Esophagus muscularis mucosa (tissue), 4 donors: Measurements from ENCODE around the gene KAZN. TPM values are rescaled to one million over a fixed set of nuclear protein-coding genes. Genes with fewer than 3 reads are reported as not detected.
A peak's percentile ranks its signal among the peaks of the same experiment; 100 is the strongest.

Source experiments
- DNase-seq: peaks from one replicate; pipeline ENCODE4 v3.0.0-alpha.2; 2017; ENCODE audit errors: extremely low spot score
- H3K27ac ChIP-seq, 4 donors: fragments of 200-600 bp; sonication (generic); replicated peaks in 1 of 4; 1 replicate in 3 of 4; 2 replicates in 1 of 4; pipeline ENCODE4 v1.5.1; 2016 to 2019; ENCODE audit warnings: mild to moderate bottlenecking in 1 of 4
- H3K27me3 ChIP-seq, 4 donors: fragments of 200-600 bp; sonication (generic); one replicate each; pipeline versions ENCODE4 v1.5.1 to v1.6.0; 2016 to 2019
- H3K36me3 ChIP-seq, 4 donors: fragments of 200-600 bp; sonication (generic); one replicate each; pipeline ENCODE4 v1.5.1; 2016 to 2019
- H3K4me1 ChIP-seq, 4 donors: fragments of 200-600 bp; sonication (generic); one replicate each; pipeline ENCODE4 v1.5.1; 2016 to 2019
- H3K4me3 ChIP-seq, 4 donors: fragments of 200-600 bp; sonication (generic); 1 replicate in 2 of 4; 2 replicates in 2 of 4; pipeline ENCODE4 v1.5.1; 2016 to 2019; ENCODE audit warnings: mild to moderate bottlenecking in 4 of 4, moderate library complexity in 1 of 4
- H3K9me3 ChIP-seq, 4 donors: fragments of 200-600 bp; sonication (generic); 1 replicate in 3 of 4; 2 replicates in 1 of 4; pipeline ENCODE4 v1.5.1; 2016 to 2019
- CTCF ChIP-seq, 3 experiments: fragments of 200-600 bp in 2 of 3; fragments of 450-650 bp in 1 of 3; sonication (generic) in 2 of 3; IDR thresholded peaks; one replicate each; pipeline ENCODE4 v1.5.1; 2017 to 2019; ENCODE audit warnings: antibody characterized with exemption in 3 of 3, mild to moderate bottlenecking in 2 of 3, moderate library complexity in 1 of 3
- EP300 ChIP-seq: sonication (generic); formaldehyde crosslinking; IDR thresholded peaks from one replicate; pipeline ENCODE4 v1.6.1; 2017; ENCODE audit warnings: antibody characterized with exemption
- POLR2A ChIP-seq: fragments of 450-650 bp; IDR thresholded peaks from one replicate; pipeline ENCODE4 v1.6.1; 2017; ENCODE audit warnings: antibody characterized with exemption, moderate library complexity, mild to moderate bottlenecking, low read depth
- POLR2AphosphoS5 ChIP-seq, 2 donors: sonication (generic); formaldehyde crosslinking; IDR thresholded peaks; one replicate each; pipeline ENCODE4 v1.6.1; 2017; ENCODE audit warnings: antibody characterized with exemption in 2 of 2
- WGBS: methylation state at CpG from one replicate; pipeline ENCODE4 v1.1.5; 2018; 5-methylcytosine and 5-hydroxymethylcytosine counted together
- intact Hi-C: fragments of 100-400 bp; cut with DNase I; formaldehyde crosslinking; loops from one replicate; pipeline ENCODE4 v1.15.1; 2023
- total RNA-seq, 4 donors: library from RNA; depleted of rRNA; stranded (reverse); fragments of >200 nt; gene quantifications; one replicate each; pipeline versions ENCODE4 v1.1.0 to v1.2.1, GENCODE V29; 2016

Gene KAZN
- total RNA-seq, 4 donors from 2014 or later = 9.9 to 14.1 (median 11.9) TPM

- WGBS = 78% methylated on average over 11 of the region's 11 CpGs
- TF ChIP-seq CTCF (IDR thresholded peaks at IDR 0.05) = no peak
Measured at GRCh38 chr1:14659913-14660312, 61.4 kb downstream of the KAZN start.

GRCh38 chr1:14660801-14661200, 62.3 kb downstream of the KAZN start:
- Histone ChIP-seq H3K9me3 (no peaks in the 10 kb centered on the region), H3K27me3 (peaks cover 0 to 5% (median 0%) of the 10 kb centered on the region in 4 donors), H3K4me3 (no peak overlapping the region), H3K36me3 (no peaks in the 10 kb centered on the region), H3K27ac (peak overlapping the region in 3 of 4 donors; percentile 31 to 58 (median 48)), H3K4me1 (no peaks in the 10 kb centered on the region)
- TF ChIP-seq POLR2AphosphoS5 (IDR thresholded peaks at IDR 0.05) (no peak), EP300 (no peak), POLR2A (no peak), CTCF (IDR thresholded peaks at IDR 0.05) (no peak)
- 28% methylated on average over 8 of the region's 8 CpGs for WGBS
- DNase-seq = no peak
- intact Hi-C loops = no loop called here

More at GRCh38 chr1:14659913-14660312, 61.4 kb downstream of the KAZN start:
- H3K4me1 ChIP-seq = no peaks in the 10 kb centered on the region
- intact Hi-C loops = no loop called here
- no peak overlapping the region for H3K4me3 ChIP-seq
- H3K9me3 ChIP-seq = no peaks in the 10 kb centered on the region
- H3K27ac ChIP-seq = no peak overlapping the region
- H3K27me3 ChIP-seq = peaks cover 0 to 7% (median 0%) of the 10 kb centered on the region in 4 donors
- no peak for DNase-seq
- no peaks in the 10 kb centered on the region for H3K36me3 ChIP-seq

GRCh38 chr1:14661222-14661621, 62.7 kb downstream of the KAZN start:
- TF ChIP-seq POLR2AphosphoS5 (IDR thresholded peaks at IDR 0.05) (peak in 1 of 2 donors; percentile 28), EP300 (no peak), CTCF (IDR thresholded peaks at IDR 0.05) (no peak), POLR2A (no peak)
- H3K27ac ChIP-seq = peak overlapping the region; percentile 22 to 65 (median 40)
- no peak overlapping the region for H3K4me3 ChIP-seq
- WGBS = 73% methylated on average over 2 of the region's 2 CpGs
- intact Hi-C loops = no loop called here
- H3K27me3 ChIP-seq = peaks cover 0 to under 1% (median 0%) of the 10 kb centered on the region in 4 donors
- no peaks in the 10 kb centered on the region for H3K36me3 ChIP-seq
- no peaks in the 10 kb centered on the region for H3K4me1 ChIP-seq
- no peak for DNase-seq
- H3K9me3 ChIP-seq = no peaks in the 10 kb centered on the region

- Histone ChIP-seq H3K27ac (peak overlapping the region; percentile 22 to 65 (median 34)), H3K9me3 (no peaks in the 10 kb centered on the region), H3K4me1 (no peaks in the 10 kb centered on the region), H3K4me3 (no peak overlapping the region), H3K36me3 (no peaks in the 10 kb centered on the region), H3K27me3 (no peaks in the 10 kb centered on the region)
- DNase-seq = no peak
- TF ChIP-seq EP300 (no peak), POLR2A (no peak), CTCF (IDR thresholded peaks at IDR 0.05) (no peak), POLR2AphosphoS5 (IDR thresholded peaks at IDR 0.05) (no peak)
- intact Hi-C loops = no loop called here
- 84% methylated on average over 2 of the region's 9 CpGs for WGBS
Measured at GRCh38 chr1:14662116-14662515, 63.6 kb downstream of the KAZN start.

- intact Hi-C loops = no loop called here
- no peaks in the 10 kb centered on the region for H3K4me1 ChIP-seq
- no peaks in the 10 kb centered on the region for H3K27me3 ChIP-seq
- no peaks in the 10 kb centered on the region for H3K9me3 ChIP-seq
- no peaks in the 10 kb centered on the region for H3K36me3 ChIP-seq
- TF ChIP-seq EP300 = no peak
- no peak for TF ChIP-seq POLR2A
- no peak for TF ChIP-seq POLR2AphosphoS5 (IDR thresholded peaks at IDR 0.05)
- TF ChIP-seq CTCF (IDR thresholded peaks at IDR 0.05) = no peak
- H3K4me3 ChIP-seq = no peak overlapping the region
- no peak for DNase-seq
- 86% methylated on average over 6 of the region's 6 CpGs for WGBS
- H3K27ac ChIP-seq = no peak overlapping the region
Measured at GRCh38 chr1:14663773-14664172, 65.3 kb downstream of the KAZN start.
